ENCODE results near the gene PLA2G4A. TPM values are rescaled to one million over a fixed set of nuclear protein-coding genes. Genes with fewer than 3 reads are reported as not detected.

PLA2G4A gene
- total RNA-seq, 2 experiments from 2014 or later = 0.11 TPM; not detected in 1

DNA sequence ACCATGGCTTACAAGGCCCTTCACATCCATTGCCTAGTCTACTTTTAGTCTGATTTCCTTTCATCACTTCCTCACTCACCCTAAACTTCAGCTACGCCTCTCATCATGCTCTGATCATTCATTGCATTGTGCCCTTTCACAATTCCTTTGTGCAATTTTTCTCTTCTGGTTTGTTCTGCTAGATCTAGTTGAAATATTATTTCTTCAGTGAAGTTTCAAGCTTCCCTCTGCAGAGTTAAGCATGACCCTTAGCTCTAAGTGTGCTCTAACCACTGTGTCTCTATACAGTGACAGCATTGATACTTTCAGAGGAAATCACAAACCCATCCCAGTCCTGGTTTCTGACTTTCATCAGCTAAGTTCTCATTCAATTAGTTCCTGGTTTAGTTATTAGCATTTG lies 166.1 kb downstream of the PLA2G4A start:
- Mint-ChIP-seq H3K36me3 (ENCODE audit: low read depth) (no peaks in the 10 kb centered on the region), H3K9me3 (no peaks in the 10 kb centered on the region), H3K4me1 (ENCODE audit: low read depth) (no peaks in the 10 kb centered on the region), H3K27ac (no peak overlapping the region), H3K4me3 (no peak overlapping the region), H3K27me3 (no peaks in the 10 kb centered on the region)
- ChIA-PET POLR2A (no interaction called here), CTCF (interaction anchor here (2.6 kb wide), 2 partner anchors 9 to 511 kb away, joined by 8 to 12 read pairs; no protein-coding TSS in a partner anchor)
- intact Hi-C loops (cut with micrococcal nuclease) = no loop called here
- DNase-seq (no peak), ATAC-seq (no peak)
- TF ChIP-seq, protein P1, sequence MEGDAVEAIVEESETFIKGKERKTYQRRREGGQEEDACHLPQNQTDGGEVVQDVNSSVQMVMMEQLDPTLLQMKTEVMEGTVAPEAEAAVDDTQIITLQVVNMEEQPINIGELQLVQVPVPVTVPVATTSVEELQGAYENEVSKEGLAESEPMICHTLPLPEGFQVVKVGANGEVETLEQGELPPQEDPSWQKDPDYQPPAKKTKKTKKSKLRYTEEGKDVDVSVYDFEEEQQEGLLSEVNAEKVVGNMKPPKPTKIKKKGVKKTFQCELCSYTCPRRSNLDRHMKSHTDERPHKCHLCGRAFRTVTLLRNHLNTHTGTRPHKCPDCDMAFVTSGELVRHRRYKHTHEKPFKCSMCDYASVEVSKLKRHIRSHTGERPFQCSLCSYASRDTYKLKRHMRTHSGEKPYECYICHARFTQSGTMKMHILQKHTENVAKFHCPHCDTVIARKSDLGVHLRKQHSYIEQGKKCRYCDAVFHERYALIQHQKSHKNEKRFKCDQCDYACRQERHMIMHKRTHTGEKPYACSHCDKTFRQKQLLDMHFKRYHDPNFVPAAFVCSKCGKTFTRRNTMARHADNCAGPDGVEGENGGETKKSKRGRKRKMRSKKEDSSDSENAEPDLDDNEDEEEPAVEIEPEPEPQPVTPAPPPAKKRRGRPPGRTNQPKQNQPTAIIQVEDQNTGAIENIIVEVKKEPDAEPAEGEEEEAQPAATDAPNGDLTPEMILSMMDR (IDR thresholded peaks at IDR 0.05) = no peak

DNA sequence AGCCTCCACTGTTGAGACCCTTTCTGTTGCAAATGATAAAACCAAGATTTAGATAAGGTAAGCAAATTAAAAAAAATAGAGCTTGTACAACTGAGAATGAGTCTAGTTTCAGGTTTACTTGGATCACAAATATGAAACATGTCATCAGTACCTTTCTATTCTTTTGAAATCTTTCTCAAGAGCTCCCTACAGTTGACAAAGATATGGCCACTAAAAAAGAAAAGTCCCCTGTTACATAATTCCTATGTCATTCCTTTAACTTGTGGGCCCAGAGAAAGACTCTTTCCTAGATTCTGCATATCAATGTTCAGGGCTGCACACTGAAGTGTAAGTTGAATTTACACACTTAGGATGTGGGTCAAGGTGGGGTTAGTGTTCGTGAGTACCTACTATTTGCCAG lies 168.1 kb downstream of the PLA2G4A start:
- no peaks in the 10 kb centered on the region for H3K4me1 Mint-ChIP-seq (ENCODE audit: low read depth)
- ATAC-seq (no peak), DNase-seq (no peak)
- peaks cover 5% of the 10 kb centered on the region for H3K27me3 Mint-ChIP-seq
- no peak overlapping the region for H3K4me3 Mint-ChIP-seq
- H3K36me3 Mint-ChIP-seq (ENCODE audit: low read depth) = no peaks in the 10 kb centered on the region
- H3K9me3 Mint-ChIP-seq = no peaks in the 10 kb centered on the region
- ChIA-PET CTCF (interaction anchor here (2.6 kb wide), 1 partner anchor 11 kb away, joined by 12 read pairs; no protein-coding TSS in a partner anchor), POLR2A (no interaction called here)
- intact Hi-C loops (cut with micrococcal nuclease) = no loop called here
- no peak overlapping the region for H3K27ac Mint-ChIP-seq
- TF ChIP-seq, protein P1 (IDR thresholded peaks at IDR 0.05) = no peak

DNA sequence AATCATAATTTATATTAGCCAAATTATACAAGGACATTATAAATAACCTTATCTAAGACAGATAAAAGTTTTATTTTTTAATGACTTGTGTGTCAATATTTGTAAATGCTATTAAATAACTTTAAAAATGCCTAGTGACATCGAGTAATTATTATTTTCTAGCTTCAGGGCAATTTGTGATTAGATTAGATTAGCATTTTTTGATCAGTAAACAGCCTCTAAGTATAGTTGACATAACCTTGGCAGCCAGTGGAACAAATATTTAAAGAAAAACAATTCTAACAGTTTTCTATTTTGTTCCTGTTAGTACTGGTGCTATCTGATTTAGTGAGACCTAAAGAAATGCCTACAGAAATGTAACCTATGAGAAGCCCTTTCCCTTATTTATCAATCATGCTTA lies 169.1 kb downstream of the PLA2G4A start:
- no peak overlapping the region for H3K27ac Mint-ChIP-seq
- CTCF ChIA-PET = no interaction called here
- H3K4me1 Mint-ChIP-seq (ENCODE audit: low read depth) = no peaks in the 10 kb centered on the region
- DNase-seq (no peak), ATAC-seq (no peak)
- peaks cover 5% of the 10 kb centered on the region for H3K27me3 Mint-ChIP-seq
- no peaks in the 10 kb centered on the region for H3K9me3 Mint-ChIP-seq
- no peaks in the 10 kb centered on the region for H3K36me3 Mint-ChIP-seq (ENCODE audit: low read depth)
- intact Hi-C loops (cut with micrococcal nuclease) = no loop called here
- TF ChIP-seq, protein P1 (IDR thresholded peaks at IDR 0.05) = no peak
- POLR2A ChIA-PET = no interaction called here
- no peak overlapping the region for H3K4me3 Mint-ChIP-seq

DNA sequence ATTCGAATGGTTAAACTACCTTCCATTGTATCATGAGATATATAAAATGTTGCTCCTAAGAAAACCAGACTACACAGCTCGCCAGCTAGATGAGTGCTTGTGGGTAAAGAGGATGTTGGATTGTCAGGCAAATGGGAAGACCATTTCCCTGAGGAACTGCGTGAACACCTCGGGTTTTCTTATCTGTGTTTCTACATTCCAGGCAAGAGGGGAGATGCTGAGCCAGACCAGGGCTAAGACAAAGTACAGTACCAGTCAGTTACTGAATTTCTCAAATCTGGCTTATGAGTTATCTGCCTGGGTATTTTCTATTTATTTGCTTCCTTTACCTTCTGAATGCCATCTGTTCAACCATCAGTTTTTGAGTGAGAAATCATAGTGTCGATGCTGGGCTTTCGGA lies 170.8 kb downstream of the PLA2G4A start:
- ATAC-seq (no peak), DNase-seq (no peak)
- Mint-ChIP-seq H3K27me3 (peaks cover 5% of the 10 kb centered on the region), H3K4me1 (ENCODE audit: low read depth) (no peaks in the 10 kb centered on the region), H3K36me3 (ENCODE audit: low read depth) (no peaks in the 10 kb centered on the region), H3K4me3 (no peak overlapping the region), H3K27ac (no peak overlapping the region), H3K9me3 (no peaks in the 10 kb centered on the region)
- intact Hi-C loops (cut with micrococcal nuclease) = no loop called here
- POLR2A ChIA-PET = no interaction called here
- TF ChIP-seq, protein P1 (IDR thresholded peaks at IDR 0.05) = no peak
- CTCF ChIA-PET = no interaction called here

DNA sequence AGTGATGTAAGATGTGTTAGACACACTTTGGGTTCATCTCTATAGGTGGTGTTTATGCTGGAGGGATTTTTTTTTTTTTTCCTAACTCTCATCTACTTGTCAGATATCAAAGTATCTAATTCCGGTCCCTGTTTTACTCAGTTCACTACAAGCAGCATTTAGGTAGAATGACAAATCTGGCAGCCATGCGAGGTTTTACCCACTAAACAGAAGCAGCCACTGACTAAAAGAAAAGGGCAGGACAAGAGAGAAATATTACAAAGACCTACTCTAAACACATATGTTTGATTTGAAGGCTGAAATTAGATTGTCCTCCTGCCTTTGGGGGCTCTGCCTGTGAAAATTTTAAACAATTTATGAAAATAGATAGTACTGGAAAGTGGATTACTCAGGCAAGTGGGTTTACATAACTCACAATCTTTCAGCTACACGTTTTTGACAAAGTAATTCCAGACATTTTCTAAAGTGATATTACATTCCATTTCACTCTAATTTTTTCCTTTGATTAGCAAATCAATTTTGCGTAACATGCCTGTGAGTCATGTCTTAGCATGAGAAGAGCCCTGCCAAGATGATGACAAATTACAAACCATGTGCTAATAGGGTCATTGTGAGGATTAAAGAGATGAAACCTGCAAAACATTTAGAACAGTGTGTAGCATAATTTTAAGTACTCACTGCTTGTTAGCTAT lies 172.6 kb downstream of the PLA2G4A start:
- H3K9me3 Mint-ChIP-seq = no peaks in the 10 kb centered on the region
- intact Hi-C loops (cut with micrococcal nuclease) = no loop called here
- TF ChIP-seq, protein P1 (IDR thresholded peaks at IDR 0.05) = no peak
- ATAC-seq (no peak), DNase-seq (no peak)
- no peak overlapping the region for H3K27ac Mint-ChIP-seq
- H3K4me3 Mint-ChIP-seq = no peak overlapping the region
- no peaks in the 10 kb centered on the region for H3K36me3 Mint-ChIP-seq (ENCODE audit: low read depth)
- peaks cover 5% of the 10 kb centered on the region for H3K27me3 Mint-ChIP-seq
- no peaks in the 10 kb centered on the region for H3K4me1 Mint-ChIP-seq (ENCODE audit: low read depth)
- ChIA-PET POLR2A (no interaction called here), CTCF (no interaction called here)

Measured in activated CD8-positive, alpha-beta T cell treated with anti-CD3 and anti-CD28 coated beads for 36 hours (primary cell).